ENCODE data around the gene SAP30BP. TPM values are rescaled to one million over a fixed set of nuclear protein-coding genes. Genes with fewer than 3 reads are reported as not detected.

SAP30BP gene
- total RNA-seq, 1 experiment from 2014 or later, result 89.7 TPM

GRCh38 chr17:75652934-75653549 lies 14.1 kb upstream of the SAP30BP start:
- Histone ChIP-seq H3K23me2 (ENCODE audit: insufficient read length, low read depth, low read length, poor library complexity, severe bottlenecking) (no peaks in the 10 kb centered on the region), H3K4me1 (ENCODE audit: insufficient read depth, low read length) (no peaks in the 10 kb centered on the region), H2BK120ac (ENCODE audit: low read depth, low read length, poor library complexity, severe bottlenecking) (no peak overlapping the region), H3K27me3 (ENCODE audit: insufficient read depth, low read length) (no peaks in the 10 kb centered on the region), H2AK5ac (ENCODE audit: insufficient read length, low read length) (no peak overlapping the region), H2BK12ac (ENCODE audit: insufficient read length, low read depth, low read length) (no peak overlapping the region), H2BK20ac (ENCODE audit: low read depth, low read length, poor library complexity, severe bottlenecking) (no peak overlapping the region), H3K23ac (ENCODE audit: insufficient read length, low read depth, low read length) (no peak overlapping the region), H4K8ac (replicated peaks; ENCODE audit: insufficient read length, low read depth, low read length) (no peak overlapping the region), H3K56ac (ENCODE audit: insufficient read length, low read depth, low read length) (no peak overlapping the region), H3K79me1 (ENCODE audit: insufficient read depth, low read depth, low read length, poor library complexity, severe bottlenecking) (no peaks in the 10 kb centered on the region), H4K5ac (ENCODE audit: insufficient read length, low read depth, low read length) (no peak overlapping the region), H2BK15ac (ENCODE audit: low read depth, low read length) (no peak overlapping the region), H3K9ac (ENCODE audit: extremely low read depth, insufficient read length, low read length) (no peak overlapping the region), H3K14ac (ENCODE audit: insufficient read depth, low read length) (no peak overlapping the region), H3K4me2 (ENCODE audit: insufficient read depth, insufficient read length, low read length) (no peak overlapping the region), H3T11ph (ENCODE audit: low read length) (no peak overlapping the region), H2BK5ac (ENCODE audit: insufficient read length, low read length) (no peak overlapping the region), H4K20me1 (ENCODE audit: control insufficient read depth, insufficient read depth, insufficient read length) (no peaks in the 10 kb centered on the region), H3K79me2 (ENCODE audit: insufficient read depth, low read length) (no peaks in the 10 kb centered on the region), H2AFZ (ENCODE audit: low read length) (no peak overlapping the region), H3K18ac (ENCODE audit: insufficient read length, low read depth, low read length) (no peak overlapping the region), H3K27ac (ENCODE audit: insufficient read length, low read depth, low read length) (no peak overlapping the region), H3K4ac (ENCODE audit: low read depth, low read length) (no peak overlapping the region), H4K91ac (ENCODE audit: insufficient read length, low read depth, low read length) (no peak overlapping the region), H3K9me3 (ENCODE audit: control insufficient read depth, low read depth, low read length) (no peaks in the 10 kb centered on the region)
- no peaks in the 10 kb centered on the region for H3K9me3 Mint-ChIP-seq
- peaks cover 13 to 58% (median 51%) of the 10 kb centered on the region in 3 experiments; a peak in 6 of 7 replicates for H3K36me3 Mint-ChIP-seq (ENCODE audit: insufficient read depth in 1 of 3, low read depth in 3 of 3)
- peaks cover 2% of the 10 kb centered on the region in 2 experiments; a peak in 2 of 4 replicates for H3K4me1 Mint-ChIP-seq
- H3K27me3 Mint-ChIP-seq (ENCODE audit: low read depth), result no peaks in the 10 kb centered on the region
- peak overlapping the region in 1 of 3 experiments; percentile 67; a peak in 2 of 7 replicates for H3K27ac Mint-ChIP-seq
- no peak overlapping the region; a peak in 1 of 5 replicates for H3K4me3 Mint-ChIP-seq
- no CpG with 5 or more reads among the region's 6 CpGs for WGBS (ENCODE audit: extremely low coverage, insufficient read length, low lambda C conversion rate)
- DNase-seq, result peak; percentile 83
- TF ChIP-seq, protein P1, sequence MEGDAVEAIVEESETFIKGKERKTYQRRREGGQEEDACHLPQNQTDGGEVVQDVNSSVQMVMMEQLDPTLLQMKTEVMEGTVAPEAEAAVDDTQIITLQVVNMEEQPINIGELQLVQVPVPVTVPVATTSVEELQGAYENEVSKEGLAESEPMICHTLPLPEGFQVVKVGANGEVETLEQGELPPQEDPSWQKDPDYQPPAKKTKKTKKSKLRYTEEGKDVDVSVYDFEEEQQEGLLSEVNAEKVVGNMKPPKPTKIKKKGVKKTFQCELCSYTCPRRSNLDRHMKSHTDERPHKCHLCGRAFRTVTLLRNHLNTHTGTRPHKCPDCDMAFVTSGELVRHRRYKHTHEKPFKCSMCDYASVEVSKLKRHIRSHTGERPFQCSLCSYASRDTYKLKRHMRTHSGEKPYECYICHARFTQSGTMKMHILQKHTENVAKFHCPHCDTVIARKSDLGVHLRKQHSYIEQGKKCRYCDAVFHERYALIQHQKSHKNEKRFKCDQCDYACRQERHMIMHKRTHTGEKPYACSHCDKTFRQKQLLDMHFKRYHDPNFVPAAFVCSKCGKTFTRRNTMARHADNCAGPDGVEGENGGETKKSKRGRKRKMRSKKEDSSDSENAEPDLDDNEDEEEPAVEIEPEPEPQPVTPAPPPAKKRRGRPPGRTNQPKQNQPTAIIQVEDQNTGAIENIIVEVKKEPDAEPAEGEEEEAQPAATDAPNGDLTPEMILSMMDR (conservative IDR thresholded peaks at IDR 0.05), result peak; percentile 87

Measured in H9 (cell line).